Stimulated activated memory B cell treated with anti-CD40 and anti-IgM and Interleukin-4, amounts not matched to agents 10 μg/mL and 1 μg/mL and 100 μg/mL, for 72 hours (primary cell): ENCODE results near the gene WDR59.
"Not testable (repeated sequence)": the region's sequence is repeated elsewhere in the genome, so short reads cannot be mapped to it uniquely, and the experiment has no call there.

Experiments
- ATAC-seq: fragments of 150-1000 bp; cut with Tn5 transposase; 2 replicates; pipeline ENCODE4 v1.10.0; 2021
- H3K27ac Mint-ChIP-seq: one replicate; pipeline ENCODE4 v1.8.0; 2022; ENCODE audit warnings: mild to moderate bottlenecking, mixed read lengths
- H3K27me3 Mint-ChIP-seq: one replicate; pipeline ENCODE4 v1.8.0; 2022; ENCODE audit warnings: mixed read lengths
- H3K36me3 Mint-ChIP-seq: one replicate; pipeline ENCODE4 v1.8.0; 2022; ENCODE audit warnings: mixed read lengths
- H3K4me1 Mint-ChIP-seq: one replicate; pipeline ENCODE4 v1.8.0; 2022; ENCODE audit warnings: mixed read lengths
- H3K4me3 Mint-ChIP-seq: one replicate; pipeline ENCODE4 v1.8.0; 2022; ENCODE audit warnings: mild to moderate bottlenecking, moderate library complexity, mixed read lengths
- H3K9me3 Mint-ChIP-seq: one replicate; pipeline ENCODE4 v1.8.0; 2022; ENCODE audit warnings: mixed read lengths

WDR59 gene, protein sequence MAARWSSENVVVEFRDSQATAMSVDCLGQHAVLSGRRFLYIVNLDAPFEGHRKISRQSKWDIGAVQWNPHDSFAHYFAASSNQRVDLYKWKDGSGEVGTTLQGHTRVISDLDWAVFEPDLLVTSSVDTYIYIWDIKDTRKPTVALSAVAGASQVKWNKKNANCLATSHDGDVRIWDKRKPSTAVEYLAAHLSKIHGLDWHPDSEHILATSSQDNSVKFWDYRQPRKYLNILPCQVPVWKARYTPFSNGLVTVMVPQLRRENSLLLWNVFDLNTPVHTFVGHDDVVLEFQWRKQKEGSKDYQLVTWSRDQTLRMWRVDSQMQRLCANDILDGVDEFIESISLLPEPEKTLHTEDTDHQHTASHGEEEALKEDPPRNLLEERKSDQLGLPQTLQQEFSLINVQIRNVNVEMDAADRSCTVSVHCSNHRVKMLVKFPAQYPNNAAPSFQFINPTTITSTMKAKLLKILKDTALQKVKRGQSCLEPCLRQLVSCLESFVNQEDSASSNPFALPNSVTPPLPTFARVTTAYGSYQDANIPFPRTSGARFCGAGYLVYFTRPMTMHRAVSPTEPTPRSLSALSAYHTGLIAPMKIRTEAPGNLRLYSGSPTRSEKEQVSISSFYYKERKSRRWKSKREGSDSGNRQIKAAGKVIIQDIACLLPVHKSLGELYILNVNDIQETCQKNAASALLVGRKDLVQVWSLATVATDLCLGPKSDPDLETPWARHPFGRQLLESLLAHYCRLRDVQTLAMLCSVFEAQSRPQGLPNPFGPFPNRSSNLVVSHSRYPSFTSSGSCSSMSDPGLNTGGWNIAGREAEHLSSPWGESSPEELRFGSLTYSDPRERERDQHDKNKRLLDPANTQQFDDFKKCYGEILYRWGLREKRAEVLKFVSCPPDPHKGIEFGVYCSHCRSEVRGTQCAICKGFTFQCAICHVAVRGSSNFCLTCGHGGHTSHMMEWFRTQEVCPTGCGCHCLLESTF

DNA sequence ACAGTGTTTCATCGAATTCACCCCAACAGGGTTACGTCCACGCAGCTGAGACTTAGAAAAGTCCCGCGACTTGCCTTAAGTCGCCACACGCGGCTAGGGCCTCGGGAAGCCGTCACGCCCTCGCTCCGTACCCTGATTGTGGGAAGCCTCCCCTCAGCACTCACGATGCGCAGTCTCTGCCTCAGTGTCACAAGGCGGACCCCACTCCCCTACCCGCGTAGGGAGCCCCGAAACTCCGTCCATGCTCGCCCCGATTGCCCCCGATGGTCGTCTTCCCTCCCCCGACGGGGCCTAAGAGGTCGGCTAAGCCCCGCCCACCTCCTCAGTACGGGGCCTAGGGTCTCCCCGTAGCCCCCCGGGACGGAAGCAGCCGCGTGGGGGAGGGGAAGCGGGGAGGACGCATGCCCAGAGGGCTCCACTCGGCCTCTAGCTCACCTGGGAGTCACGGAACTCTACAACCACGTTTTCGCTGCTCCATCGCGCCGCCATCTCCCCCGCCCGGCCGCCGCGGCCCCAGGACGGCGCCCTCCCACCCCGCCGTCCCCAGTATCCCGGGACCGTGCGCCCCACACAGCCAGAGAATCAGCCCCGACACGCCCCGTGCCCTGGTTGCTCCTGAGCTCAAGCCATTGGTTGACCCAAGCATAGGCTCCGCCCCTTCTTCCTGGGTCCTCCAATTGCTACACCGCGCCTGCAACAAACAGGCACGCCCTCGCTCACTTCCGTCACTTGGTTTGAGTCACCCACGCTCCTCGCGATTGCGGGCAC lies at the start of gene WDR59:
TSS of gene WDR59 (minus strand) at position 595 of the 768 bp plus-strand sequence. CDS start at position 489, 106 bp downstream.
- Mint-ChIP-seq H3K4me1 (peaks cover 8% of the 10 kb centered on the region), H3K9me3 (no peaks in the 10 kb centered on the region), H3K36me3 (no peaks in the 10 kb centered on the region), H3K27me3 (no peaks in the 10 kb centered on the region), H3K4me3 (peak within 1 kb of the TSS; percentile 83), H3K27ac (peak within 1 kb of the TSS; percentile 62)
- ATAC-seq, result peak; percentile 100

DNA sequence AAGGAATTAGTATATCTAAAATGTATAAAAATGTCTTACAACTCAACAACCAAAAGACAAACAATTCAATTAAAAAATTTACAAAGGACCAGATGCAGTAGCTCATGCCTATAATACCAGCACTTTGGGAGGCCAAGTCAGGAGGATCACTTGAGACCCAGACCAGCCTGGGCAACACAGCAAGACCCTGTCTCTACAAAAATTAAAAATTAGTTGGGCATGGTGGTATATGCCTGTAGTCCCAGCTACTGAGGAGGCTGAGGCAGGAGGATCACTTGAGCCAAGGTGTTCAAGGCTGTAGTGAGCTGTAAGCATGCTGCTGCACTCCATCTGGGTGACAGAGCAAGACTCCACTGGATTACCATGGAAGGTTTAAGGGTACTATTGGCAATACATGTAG lies 47.7 kb upstream of the WDR59 start:
- no peaks in the 10 kb centered on the region for H3K36me3 Mint-ChIP-seq
- no peaks in the 10 kb centered on the region for H3K4me1 Mint-ChIP-seq
- no peaks in the 10 kb centered on the region for H3K9me3 Mint-ChIP-seq
- ATAC-seq, result no peak
- no peak overlapping the region for H3K4me3 Mint-ChIP-seq
- no peak overlapping the region for H3K27ac Mint-ChIP-seq
- peaks cover 5% of the 10 kb centered on the region for H3K27me3 Mint-ChIP-seq

DNA sequence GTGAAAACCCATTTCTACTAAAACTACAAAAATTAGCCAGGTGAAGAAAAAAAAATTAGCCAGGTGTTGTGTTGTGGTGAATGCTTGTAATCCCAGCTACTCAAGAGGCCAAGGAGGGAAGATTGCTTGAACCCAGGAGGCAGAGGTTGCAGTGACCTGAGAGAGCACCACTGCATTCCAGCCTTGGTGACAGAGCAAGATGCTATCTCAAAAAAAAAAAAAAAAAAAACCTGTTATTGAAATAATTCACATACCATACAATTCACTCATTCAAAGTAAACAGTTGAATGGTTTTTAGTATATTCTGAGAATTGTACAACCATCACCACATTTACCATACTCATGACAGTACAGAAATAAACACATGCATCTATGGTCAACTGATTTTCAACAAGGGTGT lies 44.9 kb upstream of the WDR59 start:
- H3K4me3 Mint-ChIP-seq, result no peak overlapping the region
- no peak overlapping the region for H3K27ac Mint-ChIP-seq
- no peaks in the 10 kb centered on the region for H3K36me3 Mint-ChIP-seq
- H3K9me3 Mint-ChIP-seq, result no peaks in the 10 kb centered on the region
- H3K27me3 Mint-ChIP-seq, result no peaks in the 10 kb centered on the region
- no peaks in the 10 kb centered on the region for H3K4me1 Mint-ChIP-seq
- no peak for ATAC-seq

DNA sequence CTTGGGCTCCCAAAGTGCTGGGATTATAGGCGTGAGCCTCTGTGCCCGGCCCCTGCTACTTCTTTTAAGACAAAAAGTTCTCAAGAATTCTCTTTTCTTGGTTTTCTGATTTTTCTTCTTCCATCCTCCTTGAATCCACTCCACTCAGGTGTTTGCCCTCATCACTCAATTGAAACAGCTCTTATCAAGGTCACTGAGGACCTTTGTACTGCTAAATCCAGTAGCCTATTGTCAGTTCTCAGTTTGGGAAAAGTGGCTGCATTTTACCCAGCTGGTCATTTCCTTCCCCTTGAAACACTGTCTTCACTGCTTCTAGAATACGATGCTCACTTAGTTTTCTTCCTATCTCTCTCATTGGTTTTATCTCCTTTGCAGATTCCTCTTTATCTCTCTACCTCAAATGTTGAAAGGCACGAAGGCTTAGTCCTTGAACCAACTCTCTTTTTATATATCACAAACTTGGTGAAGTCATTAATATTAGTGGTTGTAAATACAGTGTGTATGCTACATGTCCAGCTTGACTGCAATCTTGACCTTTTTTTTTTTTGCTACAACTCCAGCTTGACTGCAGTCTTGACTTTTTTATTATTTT lies 43.7 kb upstream of the WDR59 start:
- Mint-ChIP-seq H3K27me3 (no peaks in the 10 kb centered on the region), H3K9me3 (no peaks in the 10 kb centered on the region), H3K27ac (no peak overlapping the region), H3K4me1 (peaks cover 6% of the 10 kb centered on the region), H3K36me3 (no peaks in the 10 kb centered on the region), H3K4me3 (no peak overlapping the region)
- ATAC-seq, result no peak

DNA sequence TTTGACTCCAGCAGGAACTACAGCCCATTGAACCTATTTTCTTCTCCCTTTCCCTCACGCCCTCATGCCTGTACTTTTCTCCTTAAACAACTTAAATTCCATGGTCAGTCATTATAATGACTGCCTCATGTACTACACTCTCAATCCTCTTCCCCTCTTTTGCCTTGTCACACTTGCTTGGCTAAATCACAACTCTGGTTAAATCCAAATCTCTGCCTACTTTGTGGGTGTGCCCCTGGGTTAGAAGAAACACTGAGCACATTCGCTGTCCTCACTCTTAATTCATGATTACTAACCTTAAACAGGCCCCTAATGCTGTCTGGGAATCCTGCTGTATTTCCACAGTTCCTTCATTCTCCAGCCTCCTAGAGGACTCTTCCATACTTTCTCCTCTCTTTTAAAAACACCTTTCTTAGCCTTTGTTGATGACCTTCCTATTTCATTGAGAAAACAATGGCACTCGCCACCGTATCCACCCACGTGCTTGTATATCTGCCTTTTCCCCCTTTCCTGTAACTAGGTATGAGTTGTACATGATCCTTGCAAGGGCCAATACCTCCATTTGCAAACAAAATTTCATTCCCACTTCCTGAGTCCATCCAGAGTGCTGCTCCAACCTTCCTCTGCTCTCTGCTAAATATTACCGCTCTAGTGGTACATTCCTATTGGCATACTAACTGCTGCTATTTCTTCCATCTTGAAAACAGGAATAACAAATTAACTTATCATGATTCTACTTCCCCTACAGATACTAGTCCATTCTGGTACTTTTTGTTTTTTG lies 42.8 kb upstream of the WDR59 start:
- H3K4me1 Mint-ChIP-seq, result peaks cover 6% of the 10 kb centered on the region
- no peaks in the 10 kb centered on the region for H3K36me3 Mint-ChIP-seq
- no peak overlapping the region for H3K4me3 Mint-ChIP-seq
- H3K27me3 Mint-ChIP-seq, result no peaks in the 10 kb centered on the region
- no peak overlapping the region for H3K27ac Mint-ChIP-seq
- H3K9me3 Mint-ChIP-seq, result peaks cover under 1% of the 10 kb centered on the region
- ATAC-seq, result no peak

DNA sequence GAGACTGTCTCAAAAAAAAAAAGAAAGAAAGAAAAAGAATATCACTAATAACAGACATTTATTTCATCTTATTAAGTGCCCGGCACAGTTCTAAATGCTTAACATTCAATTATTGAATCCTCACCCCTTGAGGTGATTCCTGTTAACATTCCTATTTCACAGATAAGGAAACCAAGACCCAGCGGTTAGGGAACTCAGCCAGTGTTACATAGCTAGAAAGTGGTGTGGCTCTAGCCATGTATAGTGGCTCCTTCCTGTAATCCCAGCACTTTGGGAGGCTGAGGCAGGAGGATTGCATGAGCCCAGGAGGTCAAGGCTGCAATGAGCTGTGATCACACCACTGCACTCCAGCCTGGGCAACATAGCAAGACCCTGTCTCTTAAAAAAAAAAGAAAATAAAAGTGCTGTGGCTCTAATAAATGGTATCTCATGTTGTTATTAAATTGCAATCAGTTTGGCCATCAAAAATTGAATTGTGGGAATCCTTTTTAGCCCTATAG lies 42.0 kb upstream of the WDR59 start:
- Mint-ChIP-seq H3K4me3 (no peak overlapping the region), H3K27ac (no peak overlapping the region), H3K36me3 (peaks cover 2% of the 10 kb centered on the region), H3K9me3 (peaks cover 3% of the 10 kb centered on the region), H3K27me3 (peaks cover 1% of the 10 kb centered on the region), H3K4me1 (peaks cover 6% of the 10 kb centered on the region)
- ATAC-seq, result no peak

DNA sequence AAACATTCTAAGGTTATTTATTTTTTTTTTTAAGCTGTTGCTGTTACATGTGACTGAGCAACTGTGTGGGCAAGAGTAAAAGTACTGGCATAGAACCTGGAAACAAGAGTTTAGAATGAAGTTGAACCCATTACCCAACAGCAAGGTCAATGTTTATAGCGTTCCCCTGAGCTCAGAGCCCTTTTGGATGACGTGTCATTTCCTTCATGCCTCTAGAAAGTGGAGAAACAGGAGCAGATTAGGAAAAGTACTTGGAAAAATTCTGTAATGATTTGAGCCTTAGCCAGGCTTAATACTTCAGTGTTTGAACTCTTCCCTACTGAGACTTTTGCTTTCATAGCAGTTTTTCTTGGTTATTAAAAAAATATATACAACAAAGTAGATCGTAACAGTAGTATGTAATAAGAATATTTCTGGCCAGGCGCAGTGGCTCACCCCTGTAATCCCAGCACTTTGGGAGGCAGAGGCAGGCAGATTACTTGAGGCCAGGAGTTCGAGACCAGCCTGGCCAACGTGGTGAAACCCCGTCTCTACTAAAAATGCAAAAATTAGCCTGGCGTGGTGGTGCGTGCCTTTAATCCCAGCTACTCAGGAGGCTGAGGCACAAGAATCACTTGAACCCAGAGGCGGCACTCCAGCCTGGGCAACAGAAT lies 41.4 kb upstream of the WDR59 start:
- H3K9me3 Mint-ChIP-seq, ATAC-seq, H3K4me3 Mint-ChIP-seq, H3K27ac Mint-ChIP-seq, H3K36me3 Mint-ChIP-seq, H3K4me1 Mint-ChIP-seq, H3K27me3 Mint-ChIP-seq: not testable (repeated sequence)

DNA sequence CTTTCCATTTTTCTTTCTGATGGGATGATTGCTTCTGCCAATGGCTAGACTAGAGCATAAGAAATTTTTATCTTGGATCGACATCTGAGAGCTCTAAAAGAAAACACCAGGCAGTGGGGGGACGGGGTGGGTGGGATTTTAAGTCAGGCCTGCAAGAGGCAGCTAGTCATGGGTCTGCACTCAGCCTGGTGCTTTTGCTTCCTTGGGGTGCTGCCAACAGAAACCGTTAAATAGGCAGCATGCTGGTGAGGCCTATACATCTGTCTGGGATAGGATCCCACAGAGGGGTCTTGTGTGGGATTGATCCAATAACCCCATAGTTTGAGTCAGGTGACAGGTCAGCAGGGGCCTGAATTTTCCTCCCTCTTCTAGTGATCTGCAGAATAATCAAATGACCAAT lies 40.8 kb upstream of the WDR59 start:
- no peak overlapping the region for H3K27ac Mint-ChIP-seq
- H3K9me3 Mint-ChIP-seq, result peaks cover 12% of the 10 kb centered on the region
- no peak for ATAC-seq
- H3K27me3 Mint-ChIP-seq, result peaks cover 13% of the 10 kb centered on the region
- peaks cover 12% of the 10 kb centered on the region for H3K36me3 Mint-ChIP-seq
- peaks cover 6% of the 10 kb centered on the region for H3K4me1 Mint-ChIP-seq
- H3K4me3 Mint-ChIP-seq, result no peak overlapping the region

DNA sequence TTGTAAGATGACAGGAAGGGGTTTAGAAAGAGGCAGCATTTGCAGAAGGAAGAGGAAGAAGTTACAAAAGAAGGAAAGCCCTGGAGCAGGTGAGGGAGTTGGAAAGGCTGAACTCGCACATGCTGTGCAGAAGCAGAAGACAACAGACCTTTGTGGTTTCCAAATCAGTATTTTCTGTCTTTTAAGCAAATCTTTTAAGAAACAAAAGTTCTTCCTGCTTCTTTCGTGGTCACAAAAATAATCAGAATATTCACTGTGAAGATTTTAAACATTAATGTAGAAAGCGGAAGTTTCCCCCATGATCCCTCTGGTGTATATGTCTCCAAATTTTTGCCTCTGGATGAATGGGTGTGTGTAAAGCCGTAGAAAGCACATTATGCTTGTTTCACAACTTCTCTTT lies 39.7 kb upstream of the WDR59 start:
- peaks cover 6% of the 10 kb centered on the region for H3K4me1 Mint-ChIP-seq
- H3K4me3 Mint-ChIP-seq, result no peak overlapping the region
- ATAC-seq, result no peak
- H3K27ac Mint-ChIP-seq, result no peak overlapping the region
- H3K27me3 Mint-ChIP-seq, result peaks cover 25% of the 10 kb centered on the region
- H3K36me3 Mint-ChIP-seq, result peaks cover 12% of the 10 kb centered on the region
- peaks cover 12% of the 10 kb centered on the region for H3K9me3 Mint-ChIP-seq

DNA sequence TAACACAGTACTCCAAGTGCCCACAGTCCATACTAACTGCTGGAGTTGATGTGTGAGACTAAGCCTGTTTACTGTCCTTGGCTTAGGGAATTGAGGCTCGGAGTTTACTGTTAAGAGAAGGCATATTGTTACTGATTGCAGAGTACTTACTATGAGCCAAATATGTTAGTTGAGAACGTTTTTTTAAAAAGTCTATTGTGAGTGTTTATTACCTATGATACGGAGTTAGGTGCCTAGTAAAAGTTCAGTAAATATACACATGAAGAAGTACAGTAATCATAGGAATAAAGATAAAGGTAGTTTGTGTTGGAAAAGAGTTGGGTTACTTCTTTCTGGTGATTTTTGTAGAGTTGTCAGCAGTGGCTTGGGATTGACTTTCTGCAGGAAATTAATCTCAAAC lies 39.3 kb upstream of the WDR59 start:
- peaks cover 25% of the 10 kb centered on the region for H3K27me3 Mint-ChIP-seq
- H3K36me3 Mint-ChIP-seq, result peaks cover 12% of the 10 kb centered on the region
- no peak overlapping the region for H3K27ac Mint-ChIP-seq
- H3K4me3 Mint-ChIP-seq, result no peak overlapping the region
- no peak for ATAC-seq
- H3K9me3 Mint-ChIP-seq, result peaks cover 12% of the 10 kb centered on the region
- peaks cover 6% of the 10 kb centered on the region for H3K4me1 Mint-ChIP-seq

DNA sequence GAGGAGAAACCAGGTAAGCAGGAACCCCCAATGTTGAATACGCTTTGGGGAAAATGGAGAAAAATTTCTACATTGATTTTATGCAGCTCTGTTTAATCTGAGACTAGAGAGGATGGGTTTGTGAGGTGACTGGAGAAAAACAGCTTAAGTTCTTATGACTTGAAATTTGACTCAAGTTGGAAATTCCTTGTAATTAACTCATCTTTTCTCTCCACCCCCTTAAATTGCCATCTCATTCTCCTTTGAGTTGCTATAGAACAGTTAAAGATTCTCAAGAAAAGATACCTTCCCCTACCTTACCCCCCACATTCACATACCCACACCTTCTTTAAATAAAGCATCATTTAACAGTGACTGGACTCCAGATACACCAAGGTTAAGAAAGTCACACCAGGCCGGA lies 38.1 kb upstream of the WDR59 start:
- no peak overlapping the region for H3K4me3 Mint-ChIP-seq
- H3K9me3 Mint-ChIP-seq, result peaks cover 12% of the 10 kb centered on the region
- peaks cover 12% of the 10 kb centered on the region for H3K36me3 Mint-ChIP-seq
- no peak overlapping the region for H3K27ac Mint-ChIP-seq
- peaks cover 6% of the 10 kb centered on the region for H3K4me1 Mint-ChIP-seq
- no peak for ATAC-seq
- H3K27me3 Mint-ChIP-seq, result peaks cover 25% of the 10 kb centered on the region

DNA sequence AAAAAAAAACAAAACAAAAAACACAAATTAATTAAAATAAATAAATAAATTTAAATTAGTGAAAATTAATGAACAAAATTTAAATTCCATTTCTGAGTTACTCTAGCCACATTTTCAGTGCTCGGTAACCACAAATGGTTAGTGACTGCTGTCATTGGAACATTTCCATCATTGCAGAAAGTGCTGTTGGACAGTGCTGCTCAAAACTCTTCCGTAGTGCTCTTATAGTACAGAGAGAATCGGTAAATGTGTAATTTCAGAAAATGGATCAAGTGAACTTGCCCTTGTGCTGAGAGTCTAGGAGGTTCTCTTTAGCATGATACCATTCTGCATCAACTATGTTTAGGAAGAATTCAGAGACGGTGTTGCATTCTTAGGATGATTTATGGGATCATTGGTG lies 37.6 kb upstream of the WDR59 start:
- H3K27ac Mint-ChIP-seq, result no peak overlapping the region
- H3K27me3 Mint-ChIP-seq, result peaks cover 25% of the 10 kb centered on the region
- H3K9me3 Mint-ChIP-seq, result peaks cover 12% of the 10 kb centered on the region
- H3K36me3 Mint-ChIP-seq, result peaks cover 12% of the 10 kb centered on the region
- peaks cover 6% of the 10 kb centered on the region for H3K4me1 Mint-ChIP-seq
- no peak overlapping the region for H3K4me3 Mint-ChIP-seq
- ATAC-seq, result no peak

DNA sequence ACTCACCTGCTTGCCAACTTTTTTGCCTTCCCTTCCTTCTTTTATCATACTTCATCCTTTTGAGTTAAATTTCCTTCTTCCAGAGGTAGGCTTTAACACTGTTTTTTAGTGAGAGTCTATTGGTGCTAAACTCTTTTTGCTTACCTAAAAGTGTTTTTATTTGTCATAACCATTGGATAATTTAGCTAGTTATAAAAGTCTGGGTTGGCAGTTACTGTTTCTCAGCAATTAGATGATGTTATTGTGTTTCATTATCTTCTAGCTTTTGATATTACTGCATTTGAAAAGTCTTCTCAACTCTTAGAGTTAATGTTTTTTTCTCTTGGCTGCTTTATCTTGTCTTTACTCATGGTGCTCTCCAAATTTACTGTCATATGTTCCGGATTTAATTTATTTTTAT lies 36.5 kb upstream of the WDR59 start:
- H3K27me3 Mint-ChIP-seq, result peaks cover 25% of the 10 kb centered on the region
- ATAC-seq, result no peak
- peaks cover 12% of the 10 kb centered on the region for H3K9me3 Mint-ChIP-seq
- no peak overlapping the region for H3K4me3 Mint-ChIP-seq
- peaks cover 6% of the 10 kb centered on the region for H3K4me1 Mint-ChIP-seq
- no peak overlapping the region for H3K27ac Mint-ChIP-seq
- peaks cover 12% of the 10 kb centered on the region for H3K36me3 Mint-ChIP-seq
